SH-SY5Y (cell line): ENCODE measurements around the gene RXFP4.

Experiments used
- GATA2 ChIP-seq: IDR thresholded peaks from 2 replicates; pipeline ENCODE4 v1.6.1; 2011; ENCODE audit warnings: mild to moderate bottlenecking, low read depth, low read length
- GATA3 ChIP-seq: IDR thresholded peaks from 2 replicates; pipeline ENCODE4 v1.6.1; 2011; ENCODE audit warnings: low read depth, mild to moderate bottlenecking, low read length, moderate library complexity

The RXFP4 gene

GRCh38 chr1:155976062-155976912 is 34.8 kb downstream of the RXFP4 start:
- TF ChIP-seq GATA3 (no peak), GATA2 (no peak)

DNA sequence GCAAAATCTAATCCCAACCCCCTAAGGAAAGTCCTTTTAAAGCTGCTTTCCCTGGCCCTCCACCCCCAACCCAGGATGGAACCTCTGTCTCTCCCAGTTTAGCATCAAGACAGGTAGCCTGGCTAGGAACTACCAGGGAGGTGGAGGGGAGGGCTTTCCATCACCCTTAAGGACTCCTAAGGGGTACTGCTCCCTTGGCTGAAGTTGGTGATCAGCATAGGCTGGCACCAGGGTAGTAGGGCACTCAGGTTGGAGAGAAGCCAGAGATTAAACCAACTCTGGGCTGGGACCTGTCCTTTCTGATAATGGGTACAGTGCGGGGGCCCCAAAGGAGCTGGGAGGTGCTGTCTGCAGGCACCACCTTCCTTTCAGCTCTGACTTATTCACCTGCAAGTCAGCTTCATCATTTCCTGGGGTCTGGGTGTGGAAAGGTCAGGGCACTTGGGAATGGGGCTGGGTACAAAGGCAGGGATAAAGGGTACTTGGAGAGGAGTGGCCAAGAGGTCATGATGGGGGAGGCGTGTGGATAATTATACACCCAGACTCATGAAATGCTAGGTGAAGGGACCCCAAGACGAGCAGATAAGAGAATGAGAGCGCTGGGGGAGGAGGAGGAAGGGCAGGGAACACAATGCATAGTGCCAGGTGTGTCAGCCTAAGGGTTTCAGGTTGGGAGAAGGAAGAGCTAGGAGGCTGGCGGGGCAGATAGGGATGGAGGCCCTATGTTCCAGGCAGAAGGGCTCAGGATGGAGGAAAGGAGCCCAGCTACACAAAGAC is 35.7 kb downstream of the RXFP4 start:
- TF ChIP-seq GATA2 = no peak
- no peak for TF ChIP-seq GATA3

DNA sequence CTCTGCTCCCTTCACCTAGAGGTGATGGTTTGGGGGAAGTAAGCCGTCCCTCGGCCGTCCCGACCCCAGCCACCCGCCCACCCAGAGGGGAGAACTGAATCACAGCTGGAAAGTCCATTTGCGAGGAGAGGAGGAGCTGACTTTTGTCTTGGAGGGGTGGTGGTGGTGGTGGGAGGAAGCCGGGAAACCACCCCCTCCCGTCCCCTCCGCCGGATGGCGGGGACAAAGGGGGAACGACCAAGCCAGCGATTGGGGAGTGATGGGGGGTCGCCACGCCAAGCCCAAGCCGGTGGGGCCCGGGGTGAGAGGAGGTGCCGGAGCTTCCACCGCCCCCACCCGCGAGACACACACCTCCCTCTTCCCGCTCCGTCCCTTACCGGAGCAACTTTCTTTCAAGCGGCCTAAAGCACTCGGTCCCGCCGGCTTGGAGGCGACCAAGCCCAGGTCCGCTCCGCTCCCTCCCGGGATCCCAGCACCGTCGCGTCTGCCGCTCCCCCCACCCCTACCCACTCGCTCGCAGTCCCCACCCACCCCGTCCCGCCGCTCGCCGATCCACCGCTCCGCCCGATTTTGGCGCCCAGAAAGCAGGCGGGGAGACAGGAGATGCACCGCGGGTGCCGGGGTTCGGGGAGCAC is 36.4 kb downstream of the RXFP4 start:
- TF ChIP-seq GATA3 = no peak
- no peak for TF ChIP-seq GATA2

DNA sequence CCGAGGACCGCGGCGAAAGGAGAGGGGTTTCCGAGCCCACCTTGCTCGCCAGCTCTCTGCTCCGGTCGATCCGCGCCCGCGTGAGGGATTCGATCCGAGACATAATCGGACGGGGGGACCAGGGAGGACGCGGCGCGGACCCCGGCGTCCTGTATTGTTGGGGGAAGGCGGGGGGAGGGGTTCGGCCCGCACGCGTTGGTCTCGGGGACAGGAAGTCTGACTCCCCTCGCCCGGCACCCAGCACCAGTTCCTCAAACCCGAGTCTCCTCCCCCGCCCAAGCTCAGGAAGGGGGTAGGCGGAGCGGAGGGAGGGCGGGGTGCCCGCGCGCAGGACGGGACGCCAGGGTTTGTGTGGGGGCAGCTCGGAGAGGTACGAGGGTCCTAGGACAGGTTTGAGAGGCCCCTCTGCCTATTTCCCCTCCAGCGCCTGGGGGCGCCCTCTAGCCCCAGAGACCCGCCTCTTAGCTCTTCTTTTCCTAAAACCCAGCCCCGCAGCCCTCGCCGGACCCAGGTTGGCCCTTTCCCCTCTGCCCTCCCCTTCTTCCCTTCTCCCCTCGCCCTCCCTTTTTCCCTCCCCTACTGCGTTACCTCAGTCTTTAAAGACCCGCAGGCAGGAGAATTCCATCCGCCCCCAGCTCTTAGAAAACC is 37.0 kb downstream of the RXFP4 start, which contains the start of gene ARHGEF2:
ARHGEF2 (minus strand) TSS at position 223 of the 648 bp plus-strand sequence; CDS start at position 103, 120 bp downstream.
- TF ChIP-seq GATA3 (no peak), GATA2 (no peak)

- TF ChIP-seq GATA3 (no peak), GATA2 (no peak)
Observed at GRCh38 chr1:155978973-155979429, 37.6 kb downstream of the RXFP4 start.

DNA sequence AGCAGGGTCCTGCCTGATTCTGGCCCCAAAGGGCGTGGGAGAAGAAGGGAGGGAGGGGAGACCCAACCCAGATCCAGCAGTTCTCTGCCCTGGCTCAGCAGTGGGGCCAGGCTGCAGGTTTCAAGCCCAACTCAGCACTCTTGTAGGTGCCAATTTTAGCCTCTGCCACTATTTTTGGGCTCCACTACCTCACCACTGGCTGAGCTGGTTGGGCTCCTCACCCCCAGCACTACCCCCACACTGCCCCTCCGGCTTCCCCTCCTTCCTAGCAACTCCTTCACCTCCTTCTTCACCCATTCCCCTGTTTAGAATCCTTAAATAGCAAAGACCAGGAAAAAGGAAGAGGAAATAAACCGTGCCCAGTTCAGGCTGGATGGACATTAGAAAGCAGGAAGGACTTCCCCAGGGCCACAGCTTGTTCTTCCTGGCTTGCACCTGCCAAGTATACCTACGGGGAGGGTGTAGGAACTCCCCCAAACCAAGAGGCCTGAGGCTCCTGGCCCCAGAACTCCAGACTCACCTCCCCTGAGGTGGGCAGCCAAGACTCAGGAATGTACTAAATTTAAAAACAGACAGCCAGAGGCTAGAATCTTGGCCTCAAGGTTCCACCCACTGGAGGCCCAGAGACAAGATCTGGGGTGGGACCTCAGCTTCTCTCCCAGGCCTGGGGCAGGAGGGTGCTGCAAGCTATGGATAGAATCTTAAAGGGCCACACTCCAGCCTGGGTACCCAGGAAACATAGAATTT is 38.3 kb downstream of the RXFP4 start:
- TF ChIP-seq GATA3 (no peak), GATA2 (no peak)

GRCh38 chr1:155981266-155982088 is 40.0 kb downstream of the RXFP4 start:
- TF ChIP-seq GATA2 (no peak), GATA3 (no peak)

DNA sequence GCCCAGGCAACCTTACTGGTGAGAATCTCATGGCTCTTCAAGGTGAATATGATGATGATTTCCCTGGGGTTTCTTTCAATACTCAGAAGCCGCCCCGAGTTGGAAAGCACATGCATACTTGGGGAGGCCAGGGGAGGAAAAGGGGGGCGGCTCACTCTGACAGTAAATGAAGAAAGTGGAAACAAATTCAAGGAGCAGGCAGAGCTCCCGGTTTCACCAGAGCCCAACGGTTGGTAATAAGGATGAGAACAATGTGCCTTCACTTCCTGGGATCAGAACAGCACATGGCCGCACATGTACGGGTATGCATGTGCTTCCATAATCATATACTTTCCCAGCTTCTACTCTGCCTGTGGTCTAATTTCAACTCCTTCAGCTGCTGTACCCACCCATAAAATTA is 40.7 kb downstream of the RXFP4 start:
- TF ChIP-seq GATA2 (no peak), GATA3 (no peak)

- TF ChIP-seq GATA2 = no peak
- no peak for TF ChIP-seq GATA3
Observed at GRCh38 chr1:155983191-155984024, 42.0 kb downstream of the RXFP4 start.

GRCh38 chr1:155984341-155984740 is 42.9 kb downstream of the RXFP4 start:
- no peak for TF ChIP-seq GATA3
- TF ChIP-seq GATA2 = no peak

DNA sequence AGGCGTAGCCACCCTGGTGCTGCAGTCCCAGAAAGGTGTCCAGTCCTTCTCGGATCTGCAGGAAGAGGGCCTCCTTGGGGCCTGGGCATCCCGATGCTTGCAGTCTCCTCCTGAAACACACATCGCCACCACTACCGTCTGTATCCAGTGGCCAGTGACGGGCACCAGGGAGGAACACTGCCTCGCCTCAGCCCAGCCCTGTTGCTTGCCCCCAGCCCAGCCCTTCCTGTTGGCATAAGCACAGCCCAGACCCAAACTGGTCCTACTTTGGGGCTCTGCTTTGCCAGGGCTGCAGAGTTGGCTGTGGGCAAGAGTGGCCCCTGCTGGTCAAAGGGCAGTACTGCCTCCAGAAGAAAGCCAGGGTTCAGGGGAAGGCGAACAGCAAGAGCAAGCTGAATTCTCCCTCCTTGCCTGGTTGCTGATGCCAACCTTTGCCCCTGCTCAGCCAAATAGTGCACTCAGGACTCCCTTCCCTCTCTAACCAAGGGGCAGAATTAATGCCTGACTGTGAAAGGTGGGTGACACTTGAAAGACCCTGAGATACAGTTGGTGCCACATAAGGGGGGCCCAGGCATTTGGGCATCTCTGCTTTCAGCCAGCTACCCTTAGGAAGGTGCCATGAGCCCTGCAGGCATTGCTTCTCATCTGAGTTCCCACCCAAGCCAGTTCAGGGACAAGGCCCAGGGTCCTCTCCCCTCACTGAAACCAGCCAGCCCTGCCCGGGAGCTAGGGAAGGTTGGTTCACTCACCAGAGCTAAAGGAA is 48.0 kb downstream of the RXFP4 start:
- TF ChIP-seq GATA3 (no peak), GATA2 (no peak)
